Measurements from ENCODE around the gene IGF2R.

GRCh38 chr6:160054913-160055312 lies 86.0 kb downstream of the IGF2R start:
- TF ChIP-seq CTCF (IDR thresholded peaks at IDR 0.05; ENCODE audit: poor library complexity) (no peak), EZH2phosphoT487 (IDR thresholded peaks at IDR 0.05; ENCODE audit: low read depth, severe bottlenecking, unreplicated experiment) (no peak)
